Naive thymus-derived CD4-positive, alpha-beta T cell (primary cell): ENCODE results near the gene COL1A2. TPM values are rescaled to one million over a fixed set of nuclear protein-coding genes. Genes with fewer than 3 reads are reported as not detected.

Experiments
- ATAC-seq: fragments of 150-1000 bp; cut with Tn5 transposase; 2 replicates; pipeline ENCODE4 v1.10.0; 2021; ENCODE audit warnings: mild to moderate bottlenecking, moderate library complexity
- CTCF ChIA-PET: fragments of 350-600 bp; sonication (Branson Sonifier 250); formaldehyde crosslinking; loops from one replicate; lab custom pipeline; 2021; ENCODE audit warnings: antibody characterized with exemption; lab: Charles Lee
- POLR2A ChIA-PET: fragments of 350-600 bp; sonication (Branson Sonifier 250); formaldehyde crosslinking; loops from one replicate; lab custom pipeline; 2021; ENCODE audit warnings: antibody characterized with exemption, inconsistent platforms; lab: Charles Lee
- DNase-seq, 9 donors: peaks; one replicate each; pipeline versions ENCODE4 v3.0.0 to v3.0.0-alpha.2; 2020 to 2022; ENCODE audit warnings: mixed read lengths in 1 of 9
- H3K27ac ChIP-seq: one replicate; pipeline ENCODE4 v1.7.0; 2013; ENCODE audit warnings: mild to moderate bottlenecking, low read depth, low read length, moderate library complexity
- H3K27me3 ChIP-seq, 2 donors: one replicate each; pipeline ENCODE4 v1.7.0; 2013; ENCODE audit warnings: low read length in 2 of 2, mild to moderate bottlenecking in 2 of 2, moderate library complexity in 2 of 2; ENCODE audit not compliant: control insufficient read depth in 2 of 2, insufficient read depth in 2 of 2
- H3K36me3 ChIP-seq, 3 experiments: 1 replicate in 2 of 3; 2 replicates in 1 of 3; pipeline ENCODE4 v1.7.0; 2013; ENCODE audit warnings: low read length in 3 of 3, mild to moderate bottlenecking in 3 of 3, moderate library complexity in 1 of 3; ENCODE audit not compliant: insufficient read depth in 3 of 3, control insufficient read depth in 2 of 3
- H3K4me1 ChIP-seq, 2 donors: one replicate each; pipeline ENCODE4 v1.7.0; 2013; ENCODE audit warnings: low read length in 2 of 2, mild to moderate bottlenecking in 2 of 2, moderate library complexity in 1 of 2; ENCODE audit not compliant: control insufficient read depth in 2 of 2, insufficient read depth in 2 of 2
- H3K4me3 ChIP-seq: 2 replicates; pipeline ENCODE4 v1.7.0; 2013; ENCODE audit warnings: mild to moderate bottlenecking, low read length
- H3K9me3 ChIP-seq, 3 experiments: 1 replicate in 2 of 3; 2 replicates in 1 of 3; pipeline ENCODE4 v1.7.0; 2013; ENCODE audit warnings: low read length in 3 of 3; ENCODE audit not compliant: control insufficient read depth in 2 of 3
- H3K27ac Mint-ChIP-seq, 9 donors: one replicate each; pipeline ENCODE4 v1.8.0; 2020 to 2022; ENCODE audit warnings: mixed read lengths in 9 of 9, mild to moderate bottlenecking in 8 of 9, moderate library complexity in 5 of 9, inconsistent platforms in 2 of 9
- H3K27me3 Mint-ChIP-seq, 5 donors: one replicate each; pipeline ENCODE4 v1.8.0; 2021 to 2022; ENCODE audit warnings: mixed read lengths in 5 of 5, mild to moderate bottlenecking in 1 of 5
- H3K36me3 Mint-ChIP-seq, 5 donors: one replicate each; pipeline ENCODE4 v1.8.0; 2020 to 2022; ENCODE audit warnings: mixed read lengths in 5 of 5, mild to moderate bottlenecking in 3 of 5, inconsistent platforms in 1 of 5
- H3K4me1 Mint-ChIP-seq, 7 donors: one replicate each; pipeline ENCODE4 v1.8.0; 2020 to 2022; ENCODE audit warnings: mixed read lengths in 7 of 7, mild to moderate bottlenecking in 3 of 7, inconsistent platforms in 1 of 7
- H3K4me3 Mint-ChIP-seq, 10 donors: one replicate each; pipeline ENCODE4 v1.8.0; 2020 to 2022; ENCODE audit warnings: mild to moderate bottlenecking in 10 of 10, mixed read lengths in 10 of 10, moderate library complexity in 6 of 10, inconsistent platforms in 2 of 10
- H3K9me3 Mint-ChIP-seq, 11 donors: one replicate each; pipeline ENCODE4 v1.8.0; 2020 to 2022; ENCODE audit warnings: mixed read lengths in 11 of 11, mild to moderate bottlenecking in 4 of 11, inconsistent platforms in 1 of 11, moderate library complexity in 1 of 11
- intact Hi-C, 2 donors: fragments of 100-400 bp; cut with micrococcal nuclease; formaldehyde crosslinking; loops; one replicate each; pipeline ENCODE4 v1.15.1; 2023
- polyA plus RNA-seq, 2 donors: library from polyadenylated mRNA; unstranded; fragments of 300-500 nt; fragmentation: Illumina TruSeq; gene quantifications; one replicate each; pipeline ENCODE4 v1.2.3, GENCODE V29; 2021
- total RNA-seq, 6 experiments: library from RNA in 5 of 6; stranded (reverse) in 5 of 6; gene quantifications; 1 replicate in 5 of 6; 2 replicates in 1 of 6; pipeline ENCODE4 v1.2.3 and lab custom pipeline; 2021 to 2026

The COL1A2 gene
- total RNA-seq (1 to 10 TPM in 1 of 5 experiments, under 1 TPM in 2, not detected in 2; 0.32 to 5.7 (median 0.41) TPM), polyA plus RNA-seq (not detected), total RNA-seq (lab: John Stamatoyannopoulos, UW) (not detected)

- H3K27ac Mint-ChIP-seq: peak within 1 kb of the TSS in 4 of 9 donors; percentile 14 to 91 (median 55)
- peaks cover 0 to 5% (median 0%) of the 10 kb centered on the region in 5 donors for H3K36me3 Mint-ChIP-seq
- no peak within 1 kb of the TSS for H3K27ac ChIP-seq
- H3K4me3 Mint-ChIP-seq: peak within 1 kb of the TSS; percentile 17 to 95 (median 70)
- H3K4me1 Mint-ChIP-seq: peaks cover 6 to 42% (median 13%) of the 10 kb centered on the region in 7 donors
- no peak for ATAC-seq
- ChIA-PET POLR2A (no interaction called here), CTCF (no interaction called here)
- H3K4me1 ChIP-seq: no peaks in the 10 kb centered on the region
- H3K27me3 ChIP-seq: peaks cover 0 to 9% of the 10 kb centered on the region in 2 donors
- intact Hi-C loops: loop anchor here in 1 of 2 donors (1.0 to 5.0 kb wide), 12 partner anchors 105 to 1162 kb away; partner anchors contain the start of genes BET1, SGCE and VPS50
- peaks cover 0 to 5% (median 0%) of the 10 kb centered on the region in 11 donors for H3K9me3 Mint-ChIP-seq
- no peaks in the 10 kb centered on the region for H3K9me3 ChIP-seq
- DNase-seq: peak in 2 of 9 donors; percentile 34 to 50
- H3K36me3 ChIP-seq: no peaks in the 10 kb centered on the region
- peaks cover 0 to 72% (median 56%) of the 10 kb centered on the region in 5 donors for H3K27me3 Mint-ChIP-seq
- no peak within 1 kb of the TSS for H3K4me3 ChIP-seq
Measured at GRCh38 chr7:94394437-94395140, at the start of gene COL1A2. Gene COL1A2, plus strand, starts transcription at chr7:94394895. Its CDS starts 137 bp downstream, at chr7:94395032.

GRCh38 chr7:94345907-94346306 is 48.8 kb upstream of the COL1A2 start:
- Histone ChIP-seq H3K27ac (no peak overlapping the region), H3K4me3 (no peak overlapping the region), H3K27me3 (no peaks in the 10 kb centered on the region), H3K9me3 (no peaks in the 10 kb centered on the region), H3K36me3 (no peaks in the 10 kb centered on the region), H3K4me1 (no peaks in the 10 kb centered on the region)
- ChIA-PET CTCF (no interaction called here), POLR2A (no interaction called here)
- DNase-seq (no peak), ATAC-seq (no peak)
- Mint-ChIP-seq H3K4me1 (no peaks in the 10 kb centered on the region), H3K36me3 (no peaks in the 10 kb centered on the region), H3K4me3 (no peak overlapping the region), H3K27me3 (peaks cover 0 to 13% (median 7%) of the 10 kb centered on the region in 5 donors), H3K27ac (no peak overlapping the region), H3K9me3 (peaks cover 0 to 4% (median 0%) of the 10 kb centered on the region in 11 donors)
- intact Hi-C loops: no loop called here

GRCh38 chr7:94348142-94348541 is 46.6 kb upstream of the COL1A2 start:
- H3K27me3 Mint-ChIP-seq: peaks cover 0 to 20% (median 7%) of the 10 kb centered on the region in 5 donors
- intact Hi-C loops: no loop called here

GRCh38 chr7:94350734-94351133 is 44.0 kb upstream of the COL1A2 start:
- Mint-ChIP-seq H3K9me3 (peaks cover 0 to 11% (median 0%) of the 10 kb centered on the region in 11 donors), H3K4me3 (no peak overlapping the region), H3K36me3 (no peaks in the 10 kb centered on the region), H3K4me1 (no peaks in the 10 kb centered on the region), H3K27ac (no peak overlapping the region), H3K27me3 (peaks cover 0 to 33% (median 5%) of the 10 kb centered on the region in 5 donors)
- no peaks in the 10 kb centered on the region for H3K27me3 ChIP-seq
- H3K4me1 ChIP-seq: no peaks in the 10 kb centered on the region
- ChIA-PET CTCF (no interaction called here), POLR2A (no interaction called here)
- intact Hi-C loops: no loop called here
- no peaks in the 10 kb centered on the region for H3K36me3 ChIP-seq
- no peak overlapping the region for H3K27ac ChIP-seq
- no peak for ATAC-seq
- no peaks in the 10 kb centered on the region for H3K9me3 ChIP-seq
- no peak for DNase-seq
- H3K4me3 ChIP-seq: no peak overlapping the region

More at GRCh38 chr7:94348142-94348541, 46.6 kb upstream of the COL1A2 start:
- no peak overlapping the region for H3K4me3 ChIP-seq
- Mint-ChIP-seq H3K4me1 (no peaks in the 10 kb centered on the region), H3K4me3 (no peak overlapping the region), H3K36me3 (no peaks in the 10 kb centered on the region), H3K27ac (no peak overlapping the region), H3K9me3 (peaks cover 0 to 4% (median 0%) of the 10 kb centered on the region in 11 donors)
- no peaks in the 10 kb centered on the region for H3K4me1 ChIP-seq
- ATAC-seq (no peak), DNase-seq (no peak)
- no peaks in the 10 kb centered on the region for H3K9me3 ChIP-seq
- POLR2A ChIA-PET: no interaction called here
- H3K27me3 ChIP-seq: no peaks in the 10 kb centered on the region
- CTCF ChIA-PET: no interaction called here
- H3K36me3 ChIP-seq: no peaks in the 10 kb centered on the region
- no peak overlapping the region for H3K27ac ChIP-seq

- H3K4me3 Mint-ChIP-seq: no peak overlapping the region
- no peaks in the 10 kb centered on the region for H3K4me1 ChIP-seq
- no peaks in the 10 kb centered on the region for H3K4me1 Mint-ChIP-seq
- no peak for ATAC-seq
- POLR2A ChIA-PET: no interaction called here
- no peak overlapping the region for H3K27ac ChIP-seq
- DNase-seq: no peak
- H3K27ac Mint-ChIP-seq: no peak overlapping the region
- no peaks in the 10 kb centered on the region for H3K36me3 ChIP-seq
- H3K9me3 Mint-ChIP-seq: peaks cover 0 to 11% (median 0%) of the 10 kb centered on the region in 11 donors
- intact Hi-C loops: no loop called here
- CTCF ChIA-PET: no interaction called here
- no peak overlapping the region for H3K4me3 ChIP-seq
- no peaks in the 10 kb centered on the region for H3K36me3 Mint-ChIP-seq
- H3K27me3 Mint-ChIP-seq: peaks cover 0 to 33% (median 5%) of the 10 kb centered on the region in 5 donors
- H3K9me3 ChIP-seq: no peaks in the 10 kb centered on the region
- H3K27me3 ChIP-seq: no peaks in the 10 kb centered on the region
Measured at GRCh38 chr7:94351703-94352102, 43.0 kb upstream of the COL1A2 start.

- Mint-ChIP-seq H3K27ac (no peak overlapping the region), H3K9me3 (peaks cover 0 to 14% (median 0%) of the 10 kb centered on the region in 11 donors), H3K27me3 (peaks cover 0 to 30% (median 5%) of the 10 kb centered on the region in 5 donors), H3K4me3 (no peak overlapping the region), H3K36me3 (no peaks in the 10 kb centered on the region), H3K4me1 (no peaks in the 10 kb centered on the region)
- no peaks in the 10 kb centered on the region for H3K36me3 ChIP-seq
- intact Hi-C loops: no loop called here
- DNase-seq (no peak), ATAC-seq (no peak)
- H3K27ac ChIP-seq: no peak overlapping the region
- no peaks in the 10 kb centered on the region for H3K27me3 ChIP-seq
- H3K9me3 ChIP-seq: no peaks in the 10 kb centered on the region
- no peaks in the 10 kb centered on the region for H3K4me1 ChIP-seq
- no peak overlapping the region for H3K4me3 ChIP-seq
- ChIA-PET CTCF (no interaction called here), POLR2A (no interaction called here)
Measured at GRCh38 chr7:94352887-94353286, 41.8 kb upstream of the COL1A2 start.
